GM21528 (cell line): ENCODE results near the gene DYNC1I1.
A peak's percentile ranks its signal among the peaks of the same experiment; 100 is the strongest.

Experiments used
- ATAC-seq: cut with Tn5 transposase; IDR thresholded peaks from one replicate; pipeline ENCODE4 v1.9.1; 2021; ENCODE audit warnings: mild to moderate bottlenecking, moderate library complexity; ENCODE audit not compliant: unreplicated experiment, low FRiP score

Gene DYNC1I1

GRCh38 chr7:95843286-95843685 lies 70.9 kb downstream of the DYNC1I1 start:
- no peak for ATAC-seq

GRCh38 chr7:95845007-95845406 lies 72.7 kb downstream of the DYNC1I1 start:
- ATAC-seq: no peak

- ATAC-seq: no peak
Measured at GRCh38 chr7:95847061-95847460, 74.7 kb downstream of the DYNC1I1 start.

- ATAC-seq: no peak
Measured at GRCh38 chr7:95859429-95859828, 87.1 kb downstream of the DYNC1I1 start.

- ATAC-seq: no peak
Measured at GRCh38 chr7:95861041-95861440, 88.7 kb downstream of the DYNC1I1 start.

GRCh38 chr7:95863623-95864022 lies 91.3 kb downstream of the DYNC1I1 start:
- no peak for ATAC-seq

- no peak for ATAC-seq
Measured at GRCh38 chr7:95865716-95866371, 93.5 kb downstream of the DYNC1I1 start.

- ATAC-seq: peak; percentile 88
Measured at GRCh38 chr7:95867309-95867708, 95.0 kb downstream of the DYNC1I1 start.

GRCh38 chr7:95871075-95871848 lies 98.9 kb downstream of the DYNC1I1 start:
- ATAC-seq: no peak

- ATAC-seq: no peak
Measured at GRCh38 chr7:95871896-95872295, 99.5 kb downstream of the DYNC1I1 start.

- ATAC-seq: no peak
Measured at GRCh38 chr7:95874129-95874528, 101.8 kb downstream of the DYNC1I1 start.

- no peak for ATAC-seq
Measured at GRCh38 chr7:95874541-95875265, 102.3 kb downstream of the DYNC1I1 start.

- ATAC-seq: no peak
Measured at GRCh38 chr7:95875519-95875918, 103.2 kb downstream of the DYNC1I1 start.

- ATAC-seq: no peak
Measured at GRCh38 chr7:95878677-95879076, 106.3 kb downstream of the DYNC1I1 start.

GRCh38 chr7:95881597-95881996 lies 109.2 kb downstream of the DYNC1I1 start:
- no peak for ATAC-seq

GRCh38 chr7:95883217-95883616 lies 110.9 kb downstream of the DYNC1I1 start:
- ATAC-seq: no peak

- no peak for ATAC-seq
Measured at GRCh38 chr7:95886501-95887090, 114.2 kb downstream of the DYNC1I1 start.

GRCh38 chr7:95893484-95893883 lies 121.1 kb downstream of the DYNC1I1 start:
- ATAC-seq: no peak

- ATAC-seq: no peak
Measured at GRCh38 chr7:95897557-95898251, 125.3 kb downstream of the DYNC1I1 start.

- ATAC-seq: no peak
Measured at GRCh38 chr7:95899919-95900513, 127.7 kb downstream of the DYNC1I1 start.
